ENCODE results near the gene KMT2C. TPM values are rescaled to one million over a fixed set of nuclear protein-coding genes. Genes with fewer than 3 reads are reported as not detected.

The KMT2C gene
- total and polyA plus RNA-seq, 2 of the 8 experiments (the other 6 are each of a cell fraction or from before 2014, with no cell fraction given): 9.1 to 40.8 TPM

DNA sequence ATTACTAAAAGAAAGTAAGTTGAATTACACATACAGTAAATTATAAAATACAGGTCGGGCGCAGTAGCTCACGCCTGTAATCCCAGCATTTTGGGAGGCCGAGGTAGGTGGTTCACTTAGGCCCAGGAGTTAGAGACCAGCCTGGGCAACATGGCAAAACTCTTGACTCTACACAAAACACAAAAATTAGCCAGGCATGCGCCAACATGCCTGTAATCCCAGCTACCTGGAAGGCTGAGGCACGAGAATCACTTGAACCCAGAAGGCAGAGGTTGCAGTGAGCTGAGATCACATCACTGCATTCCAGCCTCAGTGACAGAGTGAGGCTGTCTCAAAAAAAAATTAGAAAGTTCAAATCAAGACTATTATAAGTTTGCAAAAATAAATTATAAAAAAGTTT, 235.4 kb downstream of the KMT2C start (continued):
- TF ChIP-seq, protein P1, sequence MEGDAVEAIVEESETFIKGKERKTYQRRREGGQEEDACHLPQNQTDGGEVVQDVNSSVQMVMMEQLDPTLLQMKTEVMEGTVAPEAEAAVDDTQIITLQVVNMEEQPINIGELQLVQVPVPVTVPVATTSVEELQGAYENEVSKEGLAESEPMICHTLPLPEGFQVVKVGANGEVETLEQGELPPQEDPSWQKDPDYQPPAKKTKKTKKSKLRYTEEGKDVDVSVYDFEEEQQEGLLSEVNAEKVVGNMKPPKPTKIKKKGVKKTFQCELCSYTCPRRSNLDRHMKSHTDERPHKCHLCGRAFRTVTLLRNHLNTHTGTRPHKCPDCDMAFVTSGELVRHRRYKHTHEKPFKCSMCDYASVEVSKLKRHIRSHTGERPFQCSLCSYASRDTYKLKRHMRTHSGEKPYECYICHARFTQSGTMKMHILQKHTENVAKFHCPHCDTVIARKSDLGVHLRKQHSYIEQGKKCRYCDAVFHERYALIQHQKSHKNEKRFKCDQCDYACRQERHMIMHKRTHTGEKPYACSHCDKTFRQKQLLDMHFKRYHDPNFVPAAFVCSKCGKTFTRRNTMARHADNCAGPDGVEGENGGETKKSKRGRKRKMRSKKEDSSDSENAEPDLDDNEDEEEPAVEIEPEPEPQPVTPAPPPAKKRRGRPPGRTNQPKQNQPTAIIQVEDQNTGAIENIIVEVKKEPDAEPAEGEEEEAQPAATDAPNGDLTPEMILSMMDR (IDR thresholded peaks at IDR 0.05; ENCODE audit: control extremely low read depth in 1 of 3, insufficient read depth in 1 of 3, low read depth in 1 of 3, low read length in 3 of 3): no peak
- no peak for TF ChIP-seq EP300 (IDR thresholded peaks at IDR 0.05; ENCODE audit: borderline replicate concordance in 1 of 2, low read depth in 2 of 2, low read length in 2 of 2)
- no peak for TF ChIP-seq SP1 (IDR thresholded peaks at IDR 0.05; ENCODE audit: low read depth, low read length)
- no peak for TF ChIP-seq TBP (IDR thresholded peaks at IDR 0.05; ENCODE audit: low read depth, low read length)
- no peak for TF ChIP-seq HDAC6 (IDR thresholded peaks at IDR 0.05; ENCODE audit: low read depth, low read length)
- TF ChIP-seq POU5F1 (IDR thresholded peaks at IDR 0.05; ENCODE audit: low read depth, low read length): no peak
- no peak for TF ChIP-seq MAX (IDR thresholded peaks at IDR 0.05)
- no peak for TF ChIP-seq BCL11A (IDR thresholded peaks at IDR 0.05; ENCODE audit: low read depth in 2 of 2, low read length in 2 of 2)
- TF ChIP-seq JUN (IDR thresholded peaks at IDR 0.05; ENCODE audit: low read depth, low read length): no peak

Measured in H1 (cell line).